ENCODE data around the gene EIPR1. TPM values are rescaled to one million over a fixed set of nuclear protein-coding genes. Genes with fewer than 3 reads are reported as not detected.

EIPR1 gene
- total RNA-seq, 1 experiment from 2014 or later: 27.8 TPM

GRCh38 chr2:3414133-3414860 lies 36.7 kb upstream of the EIPR1 start:
- Mint-ChIP-seq H3K36me3 (ENCODE audit: insufficient read depth in 1 of 3, low read depth in 3 of 3) (peaks cover 13 to 30% (median 18%) of the 10 kb centered on the region in 3 experiments), H3K4me3 (no peak overlapping the region), H3K4me1 (peaks cover 0 to 4% of the 10 kb centered on the region in 2 experiments; a peak in 2 of 4 replicates), H3K9me3 (no peaks in the 10 kb centered on the region), H3K27ac (no peak overlapping the region), H3K27me3 (ENCODE audit: low read depth) (no peaks in the 10 kb centered on the region)
- H3K79me2 ChIP-seq (ENCODE audit: insufficient read depth, low read length): 0 out of 2 replicates have a peak, but pooled peaks cover 2% of the 10 kb centered on the region
- H3K27ac ChIP-seq (ENCODE audit: insufficient read length, low read depth, low read length): no peak overlapping the region
- no peak overlapping the region for H3K9ac ChIP-seq (ENCODE audit: extremely low read depth, insufficient read length, low read length)
- no peak overlapping the region for H2BK20ac ChIP-seq (ENCODE audit: low read depth, low read length, poor library complexity, severe bottlenecking)
- H4K91ac ChIP-seq (ENCODE audit: insufficient read length, low read depth, low read length): no peak overlapping the region
- no peaks in the 10 kb centered on the region for H3K4me1 ChIP-seq (ENCODE audit: insufficient read depth, low read length)
- no peak overlapping the region for H2BK120ac ChIP-seq (ENCODE audit: low read depth, low read length, poor library complexity, severe bottlenecking)
- H3K4me2 ChIP-seq (ENCODE audit: insufficient read depth, insufficient read length, low read length): no peak overlapping the region
- no peak for DNase-seq
- H2BK12ac ChIP-seq (ENCODE audit: insufficient read length, low read depth, low read length): no peak overlapping the region
- no peak overlapping the region for H3K4ac ChIP-seq (ENCODE audit: low read depth, low read length)
- no peak overlapping the region for H2BK5ac ChIP-seq (ENCODE audit: insufficient read length, low read length)
- H3K18ac ChIP-seq (ENCODE audit: insufficient read length, low read depth, low read length): no peak overlapping the region
- H3K27me3 ChIP-seq (ENCODE audit: insufficient read depth, low read length): no peaks in the 10 kb centered on the region
- no peak overlapping the region for H2AK5ac ChIP-seq (ENCODE audit: insufficient read length, low read length)
- no peak overlapping the region; the same call in 1 of the 2 replicates for H3K14ac ChIP-seq (ENCODE audit: insufficient read depth, low read length)
- no peak overlapping the region for H2AFZ ChIP-seq (ENCODE audit: low read length)
- H2BK15ac ChIP-seq (ENCODE audit: low read depth, low read length): no peak overlapping the region
- TF ChIP-seq, protein P1, sequence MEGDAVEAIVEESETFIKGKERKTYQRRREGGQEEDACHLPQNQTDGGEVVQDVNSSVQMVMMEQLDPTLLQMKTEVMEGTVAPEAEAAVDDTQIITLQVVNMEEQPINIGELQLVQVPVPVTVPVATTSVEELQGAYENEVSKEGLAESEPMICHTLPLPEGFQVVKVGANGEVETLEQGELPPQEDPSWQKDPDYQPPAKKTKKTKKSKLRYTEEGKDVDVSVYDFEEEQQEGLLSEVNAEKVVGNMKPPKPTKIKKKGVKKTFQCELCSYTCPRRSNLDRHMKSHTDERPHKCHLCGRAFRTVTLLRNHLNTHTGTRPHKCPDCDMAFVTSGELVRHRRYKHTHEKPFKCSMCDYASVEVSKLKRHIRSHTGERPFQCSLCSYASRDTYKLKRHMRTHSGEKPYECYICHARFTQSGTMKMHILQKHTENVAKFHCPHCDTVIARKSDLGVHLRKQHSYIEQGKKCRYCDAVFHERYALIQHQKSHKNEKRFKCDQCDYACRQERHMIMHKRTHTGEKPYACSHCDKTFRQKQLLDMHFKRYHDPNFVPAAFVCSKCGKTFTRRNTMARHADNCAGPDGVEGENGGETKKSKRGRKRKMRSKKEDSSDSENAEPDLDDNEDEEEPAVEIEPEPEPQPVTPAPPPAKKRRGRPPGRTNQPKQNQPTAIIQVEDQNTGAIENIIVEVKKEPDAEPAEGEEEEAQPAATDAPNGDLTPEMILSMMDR (conservative IDR thresholded peaks at IDR 0.05): no peak
- no peak overlapping the region for H3K56ac ChIP-seq (ENCODE audit: insufficient read length, low read depth, low read length)
- no peak overlapping the region for H3K23ac ChIP-seq (ENCODE audit: insufficient read length, low read depth, low read length)
- no peak overlapping the region for H3T11ph ChIP-seq (ENCODE audit: low read length)
- no peak overlapping the region for H4K5ac ChIP-seq (ENCODE audit: insufficient read length, low read depth, low read length)
- no peak overlapping the region for H4K8ac ChIP-seq (replicated peaks; ENCODE audit: insufficient read length, low read depth, low read length)
- no CpG with 5 or more reads among the region's 25 CpGs for WGBS (ENCODE audit: extremely low coverage, insufficient read length, low lambda C conversion rate)
- H3K9me3 ChIP-seq (ENCODE audit: control insufficient read depth, low read depth, low read length): no peaks in the 10 kb centered on the region
- H4K20me1 ChIP-seq (ENCODE audit: control insufficient read depth, insufficient read depth, insufficient read length): no peaks in the 10 kb centered on the region
- H3K23me2 ChIP-seq (ENCODE audit: insufficient read length, low read depth, low read length, poor library complexity, severe bottlenecking): no peaks in the 10 kb centered on the region
- H3K79me1 ChIP-seq (ENCODE audit: insufficient read depth, low read depth, low read length, poor library complexity, severe bottlenecking): no peaks in the 10 kb centered on the region
